ENCODE data around the gene ALOX15B.

GRCh38 chr17:8096541-8096940 lies 57.7 kb downstream of the ALOX15B start:
- no peak for TF ChIP-seq CTCF (IDR thresholded peaks at IDR 0.05)
- TF ChIP-seq POLR2A (IDR thresholded peaks at IDR 0.05), result no peak
